Osteoblast (primary cell): ENCODE measurements around the gene FOXL2. TPM values are rescaled to one million over a fixed set of nuclear protein-coding genes. Genes with fewer than 3 reads are reported as not detected.

ENCODE experiments used
- DNase-seq: peaks from one replicate; pipeline ENCODE4 v3.0.0; 2011; ENCODE audit warnings: low spot score, mixed read lengths; ENCODE audit not compliant: insufficient read length; ENCODE audit errors: missing footprints
- H2AFZ ChIP-seq: 2 replicates; pipeline ENCODE4 v1.6.0; 2011; ENCODE audit warnings: mild to moderate bottlenecking, low read length
- H3K27ac ChIP-seq: 2 replicates; pipeline ENCODE4 v1.5.1; 2011; ENCODE audit warnings: mild to moderate bottlenecking, low read depth, low read length, moderate library complexity
- H3K27me3 ChIP-seq: 2 replicates; pipeline ENCODE4 v1.6.0; 2012; ENCODE audit warnings: mild to moderate bottlenecking, control low read depth, inconsistent platforms, low read length, moderate library complexity; ENCODE audit not compliant: insufficient read depth
- H3K36me3 ChIP-seq: 2 replicates; pipeline ENCODE4 v1.5.1; 2011; ENCODE audit warnings: mild to moderate bottlenecking, low read length, control low read depth, moderate library complexity; ENCODE audit not compliant: insufficient read depth
- H3K4me1 ChIP-seq: 2 replicates; pipeline ENCODE4 v1.5.1; 2011; ENCODE audit warnings: mild to moderate bottlenecking, low read length, control low read depth, moderate library complexity; ENCODE audit not compliant: insufficient read depth
- H3K4me2 ChIP-seq: 2 replicates; pipeline ENCODE4 v1.6.0; 2011; ENCODE audit warnings: mild to moderate bottlenecking, low read length; ENCODE audit not compliant: insufficient read depth
- H3K4me3 ChIP-seq: fragments of 200-600 bp; sonication (generic); 3 replicates; pipeline ENCODE4 v1.5.1; 2012; ENCODE audit warnings: mild to moderate bottlenecking, low read length, inconsistent platforms; ENCODE audit not compliant: insufficient read depth
- H3K79me2 ChIP-seq: 2 replicates; pipeline ENCODE4 v1.6.0; 2012; ENCODE audit warnings: mild to moderate bottlenecking, low read length, control low read depth, inconsistent platforms; ENCODE audit not compliant: insufficient read depth
- H3K9me3 ChIP-seq: 2 replicates; pipeline ENCODE4 v1.5.1; 2011; ENCODE audit warnings: low read depth, low read length, control low read depth
- H4K20me1 ChIP-seq: 2 replicates; pipeline ENCODE4 v1.6.0; 2012; ENCODE audit warnings: mild to moderate bottlenecking, low read length, control low read depth; ENCODE audit not compliant: insufficient read depth
- total RNA-seq: library from RNA; depleted of rRNA; stranded (reverse); fragments of >200 nt; gene quantifications from 2 replicates; pipeline ENCODE4 v1.2.3, GENCODE V29; 2012
- TF ChIP-seq, protein P1 (sequence below): IDR thresholded peaks from 2 replicates; pipeline ENCODE4 v1.5.1; 2011; ENCODE audit warnings: mild to moderate bottlenecking, low read depth, low read length, moderate library complexity; ENCODE audit errors: extremely low read depth

Gene FOXL2
- total RNA-seq, 1 donor = 0.36 TPM

DNA sequence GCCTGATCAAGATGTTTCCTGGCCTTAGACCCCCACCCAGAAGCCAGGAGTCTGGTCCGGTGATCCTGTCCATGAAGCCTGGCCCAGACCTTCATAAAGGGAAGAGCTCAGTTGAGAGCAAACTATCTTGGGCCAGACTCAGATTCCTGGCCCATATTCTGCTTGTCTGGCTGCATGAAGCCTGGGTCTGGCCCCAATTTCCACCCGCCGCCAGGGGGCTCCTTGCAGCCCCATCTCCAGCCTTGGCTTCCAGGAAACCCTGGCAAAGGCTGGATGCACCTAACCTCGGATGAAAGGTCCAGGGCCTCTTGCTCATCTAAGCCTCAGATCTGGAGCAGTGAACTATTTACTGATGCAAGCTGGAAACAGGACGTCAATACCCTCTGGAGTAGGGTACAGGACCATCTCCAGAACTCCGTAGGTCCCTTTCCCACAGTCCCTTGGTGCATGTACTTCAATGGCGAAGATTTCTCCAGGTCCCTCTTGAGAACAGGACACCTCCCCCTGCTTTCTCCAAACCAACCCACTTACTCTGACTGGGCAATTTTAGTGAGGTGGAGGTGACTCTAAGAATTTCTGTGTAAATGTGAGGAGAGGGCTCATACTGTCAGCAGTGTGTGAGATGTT is 5.6 kb downstream of the FOXL2 start:
- no peak overlapping the region for H3K27ac ChIP-seq
- peaks cover 98% of the 10 kb centered on the region for H3K27me3 ChIP-seq
- no peaks in the 10 kb centered on the region for H3K36me3 ChIP-seq
- TF ChIP-seq, protein P1, sequence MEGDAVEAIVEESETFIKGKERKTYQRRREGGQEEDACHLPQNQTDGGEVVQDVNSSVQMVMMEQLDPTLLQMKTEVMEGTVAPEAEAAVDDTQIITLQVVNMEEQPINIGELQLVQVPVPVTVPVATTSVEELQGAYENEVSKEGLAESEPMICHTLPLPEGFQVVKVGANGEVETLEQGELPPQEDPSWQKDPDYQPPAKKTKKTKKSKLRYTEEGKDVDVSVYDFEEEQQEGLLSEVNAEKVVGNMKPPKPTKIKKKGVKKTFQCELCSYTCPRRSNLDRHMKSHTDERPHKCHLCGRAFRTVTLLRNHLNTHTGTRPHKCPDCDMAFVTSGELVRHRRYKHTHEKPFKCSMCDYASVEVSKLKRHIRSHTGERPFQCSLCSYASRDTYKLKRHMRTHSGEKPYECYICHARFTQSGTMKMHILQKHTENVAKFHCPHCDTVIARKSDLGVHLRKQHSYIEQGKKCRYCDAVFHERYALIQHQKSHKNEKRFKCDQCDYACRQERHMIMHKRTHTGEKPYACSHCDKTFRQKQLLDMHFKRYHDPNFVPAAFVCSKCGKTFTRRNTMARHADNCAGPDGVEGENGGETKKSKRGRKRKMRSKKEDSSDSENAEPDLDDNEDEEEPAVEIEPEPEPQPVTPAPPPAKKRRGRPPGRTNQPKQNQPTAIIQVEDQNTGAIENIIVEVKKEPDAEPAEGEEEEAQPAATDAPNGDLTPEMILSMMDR = peak; percentile 62
- H3K4me1 ChIP-seq = peaks cover 6% of the 10 kb centered on the region
- no peak overlapping the region for H2AFZ ChIP-seq
- H3K4me2 ChIP-seq = no peak overlapping the region
- no peaks in the 10 kb centered on the region for H3K79me2 ChIP-seq
- no peaks in the 10 kb centered on the region for H3K9me3 ChIP-seq
- H4K20me1 ChIP-seq = no peaks in the 10 kb centered on the region
- DNase-seq = peak; percentile 95
- H3K4me3 ChIP-seq = no peak overlapping the region

- Histone ChIP-seq H3K4me2 (no peak overlapping the region), H2AFZ (no peak overlapping the region), H3K79me2 (no peaks in the 10 kb centered on the region), H3K9me3 (no peaks in the 10 kb centered on the region), H3K36me3 (no peaks in the 10 kb centered on the region), H3K27ac (no peak overlapping the region), H4K20me1 (no peaks in the 10 kb centered on the region), H3K4me3 (no peak overlapping the region), H3K27me3 (peaks cover 96% of the 10 kb centered on the region), H3K4me1 (peaks cover 6% of the 10 kb centered on the region)
- peak; percentile 73 for DNase-seq
- TF ChIP-seq, protein P1 = no peak
Observed at GRCh38 chr3:138940446-138940845, 6.5 kb downstream of the FOXL2 start.

GRCh38 chr3:138939561-138940241 is 7.2 kb downstream of the FOXL2 start:
- peaks cover 6% of the 10 kb centered on the region for H3K4me1 ChIP-seq
- H3K4me2 ChIP-seq = no peak overlapping the region
- H3K27me3 ChIP-seq = peaks cover 94% of the 10 kb centered on the region
- H2AFZ ChIP-seq = no peak overlapping the region
- H3K4me3 ChIP-seq = no peak overlapping the region
- H3K27ac ChIP-seq = no peak overlapping the region
- no peaks in the 10 kb centered on the region for H4K20me1 ChIP-seq
- DNase-seq = peak; percentile 86
- no peaks in the 10 kb centered on the region for H3K9me3 ChIP-seq
- TF ChIP-seq, protein P1 = no peak
- no peaks in the 10 kb centered on the region for H3K79me2 ChIP-seq
- no peaks in the 10 kb centered on the region for H3K36me3 ChIP-seq

- no peak overlapping the region for H3K4me3 ChIP-seq
- peaks cover 6% of the 10 kb centered on the region for H3K4me1 ChIP-seq
- no peak overlapping the region for H3K27ac ChIP-seq
- no peaks in the 10 kb centered on the region for H3K36me3 ChIP-seq
- H3K4me2 ChIP-seq = no peak overlapping the region
- no peaks in the 10 kb centered on the region for H4K20me1 ChIP-seq
- H2AFZ ChIP-seq = no peak overlapping the region
- no peaks in the 10 kb centered on the region for H3K9me3 ChIP-seq
- H3K79me2 ChIP-seq = no peaks in the 10 kb centered on the region
- peak; percentile 59 for DNase-seq
- H3K27me3 ChIP-seq = peaks cover 88% of the 10 kb centered on the region
- TF ChIP-seq, protein P1 = no peak
Observed at GRCh38 chr3:138938877-138939560, 7.9 kb downstream of the FOXL2 start.
